GM18519 (cell line): ENCODE data around the gene SLC6A12.
"Not testable (repeated sequence)": the region's sequence is repeated elsewhere in the genome, so short reads cannot be mapped to it uniquely, and the experiment has no call there.

Experiments used
- ATAC-seq: cut with Tn5 transposase; IDR thresholded peaks from one replicate; pipeline ENCODE4 v1.9.1; 2021; ENCODE audit warnings: mild to moderate bottlenecking, moderate library complexity; ENCODE audit not compliant: unreplicated experiment, low FRiP score

SLC6A12 gene

GRCh38 chr12:202081-202731 lies 11.8 kb downstream of the SLC6A12 start:
- ATAC-seq: no peak

DNA sequence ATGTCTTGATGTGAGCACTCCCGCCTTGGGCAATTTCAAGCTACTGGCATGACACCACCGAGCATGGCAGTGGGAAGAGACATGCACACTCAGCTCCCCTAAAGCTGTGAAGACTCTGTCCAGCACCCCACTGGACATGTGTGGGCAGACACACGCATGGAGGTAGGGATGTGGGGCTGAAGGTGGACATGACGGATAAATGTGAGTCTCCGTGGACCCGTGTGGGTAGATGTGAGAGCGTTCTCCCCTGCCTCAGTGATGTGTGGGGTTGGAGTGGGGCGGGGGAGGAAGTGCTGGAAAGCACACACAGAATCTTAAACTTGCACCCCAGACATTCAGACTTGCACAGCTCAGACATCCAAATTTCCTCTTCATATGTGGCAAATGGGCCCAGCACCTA lies 12.6 kb downstream of the SLC6A12 start:
- no peak for ATAC-seq

DNA sequence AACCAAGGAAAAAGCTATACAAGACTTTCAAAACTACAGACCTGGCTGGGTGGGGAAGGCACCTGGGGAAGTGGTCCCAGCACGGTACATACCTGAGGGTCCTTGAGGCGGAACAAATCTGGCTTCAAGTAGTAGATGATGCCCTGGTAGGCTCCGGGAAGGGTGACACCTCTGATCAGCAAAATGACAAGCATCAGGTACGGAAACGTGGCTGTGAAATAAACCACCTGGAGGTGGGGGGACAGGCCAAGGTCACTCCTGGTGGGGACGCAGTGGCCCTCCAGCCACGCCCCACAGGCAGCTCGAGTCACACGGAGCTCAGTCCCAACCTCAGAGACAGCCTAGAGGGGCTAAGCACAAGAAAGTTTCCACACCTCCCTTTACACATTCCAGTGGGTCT lies 15.3 kb downstream of the SLC6A12 start:
- ATAC-seq: no peak

DNA sequence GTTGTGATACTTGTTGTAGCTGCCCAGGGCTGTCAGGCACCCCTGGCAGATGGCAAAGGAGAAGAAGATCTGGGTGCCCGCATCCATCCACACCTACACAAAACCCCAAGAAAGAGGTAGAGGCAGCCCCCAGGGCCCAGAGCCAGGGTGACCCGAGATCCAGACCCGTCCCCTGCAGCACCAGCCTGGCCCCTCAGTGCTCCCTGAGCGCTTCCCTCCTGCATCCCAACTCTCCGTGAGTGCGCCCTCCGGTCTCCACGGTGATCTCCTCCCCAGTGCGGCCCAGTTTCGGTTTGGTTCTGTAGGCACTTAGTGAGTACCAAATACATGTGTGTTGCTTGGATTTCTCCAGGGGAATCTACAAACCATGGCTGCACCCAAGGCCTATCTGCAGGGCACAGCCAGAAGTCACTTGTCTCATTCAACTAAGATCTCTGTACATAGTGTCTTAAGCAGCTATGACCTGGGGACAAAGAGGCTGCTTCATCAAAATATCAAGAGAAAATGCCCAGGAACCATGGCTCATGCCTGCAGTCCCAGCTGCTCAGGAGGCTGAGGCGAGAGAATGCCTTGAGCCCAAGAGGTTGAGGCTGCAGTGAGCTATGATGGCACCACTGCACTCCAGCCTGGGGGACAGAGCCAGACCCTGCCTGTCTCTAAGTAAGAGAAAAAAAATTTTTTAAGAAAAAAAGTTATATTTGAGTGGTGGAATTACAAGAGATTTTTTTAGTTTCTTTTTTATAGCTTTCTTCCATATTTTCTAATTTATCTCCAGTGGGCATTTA lies 15.9 kb downstream of the SLC6A12 start:
- ATAC-seq: no peak

- no peak for ATAC-seq
Measured at GRCh38 chr12:197347-197746, 16.6 kb downstream of the SLC6A12 start.

DNA sequence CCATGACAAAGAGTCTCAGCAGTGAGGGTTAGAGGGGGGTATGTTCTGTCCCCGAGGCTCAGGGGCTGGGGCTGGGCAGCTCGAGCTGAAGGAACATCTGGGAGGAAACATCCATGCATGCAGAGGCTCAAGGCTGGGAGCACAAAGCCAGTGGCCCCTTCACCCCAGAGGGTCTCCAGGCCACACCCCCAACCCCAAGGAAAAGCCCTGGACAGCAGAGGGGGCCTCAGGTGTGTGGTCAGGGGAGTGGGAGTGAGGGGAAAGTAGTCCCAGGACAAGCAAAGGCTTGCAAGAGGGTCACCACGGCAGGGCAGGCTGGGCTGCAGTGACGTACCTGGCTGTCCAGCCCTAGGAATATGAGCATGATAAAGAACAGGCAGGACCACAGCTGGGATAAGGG lies 17.5 kb downstream of the SLC6A12 start:
- no peak for ATAC-seq

DNA sequence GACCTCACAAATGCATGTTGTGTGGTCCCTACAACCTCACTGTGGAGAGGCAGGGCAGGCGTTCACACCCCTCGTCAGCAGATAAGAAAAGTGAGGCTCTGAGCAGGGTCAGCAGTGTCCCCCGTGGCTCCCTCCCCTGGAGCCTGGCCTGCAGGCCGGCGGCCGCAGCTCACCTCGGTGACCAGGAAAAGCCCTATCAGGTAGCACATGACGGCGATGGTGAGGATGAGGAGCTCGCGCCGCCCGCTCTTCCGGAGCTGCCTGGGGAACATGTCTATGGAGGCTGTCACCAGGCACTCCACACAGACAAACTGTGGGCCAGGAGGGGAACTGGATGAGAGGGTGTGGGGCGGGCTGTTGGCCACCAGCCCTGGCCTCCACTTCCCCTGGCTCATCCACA lies 18.0 kb downstream of the SLC6A12 start:
- no peak for ATAC-seq

DNA sequence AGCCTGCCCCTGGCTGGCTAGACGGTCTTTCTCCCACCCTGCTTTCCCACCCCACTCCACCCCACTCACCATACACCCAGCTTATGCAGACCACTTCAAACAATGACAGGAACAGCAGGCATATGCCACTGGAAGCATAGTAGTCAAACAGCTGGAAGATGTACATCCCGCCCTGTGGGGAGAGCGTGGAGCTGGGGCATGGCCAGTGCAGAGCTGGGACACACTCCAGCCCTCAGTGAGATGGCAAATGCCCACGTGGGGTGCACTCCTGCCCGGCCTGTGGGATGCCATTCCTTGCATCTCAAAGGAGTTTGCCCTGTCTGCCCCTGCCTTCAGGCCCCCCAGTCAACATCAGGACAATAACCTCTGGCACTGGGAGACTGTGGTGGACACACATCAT lies 18.8 kb downstream of the SLC6A12 start:
- ATAC-seq: no peak

DNA sequence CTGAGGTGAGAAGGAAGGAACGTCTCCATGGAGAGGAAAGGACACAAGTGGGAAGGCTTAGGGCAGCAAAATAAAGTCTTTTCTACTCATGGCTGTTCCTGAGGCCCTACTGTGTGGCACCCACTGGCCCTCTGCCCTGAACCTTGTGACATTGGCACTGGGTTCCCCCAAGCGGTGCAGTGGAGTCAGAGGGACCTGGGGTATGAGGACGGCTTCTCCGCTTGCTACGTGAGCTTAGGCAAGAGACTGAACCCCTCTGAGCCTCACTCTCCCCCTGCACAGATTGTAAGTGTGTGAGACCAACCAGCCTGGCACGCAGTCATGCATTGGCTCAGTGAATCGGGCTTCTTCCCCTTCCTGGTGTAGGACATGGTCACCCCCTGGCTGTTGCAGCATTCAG lies 19.7 kb downstream of the SLC6A12 start:
- no peak for ATAC-seq

DNA sequence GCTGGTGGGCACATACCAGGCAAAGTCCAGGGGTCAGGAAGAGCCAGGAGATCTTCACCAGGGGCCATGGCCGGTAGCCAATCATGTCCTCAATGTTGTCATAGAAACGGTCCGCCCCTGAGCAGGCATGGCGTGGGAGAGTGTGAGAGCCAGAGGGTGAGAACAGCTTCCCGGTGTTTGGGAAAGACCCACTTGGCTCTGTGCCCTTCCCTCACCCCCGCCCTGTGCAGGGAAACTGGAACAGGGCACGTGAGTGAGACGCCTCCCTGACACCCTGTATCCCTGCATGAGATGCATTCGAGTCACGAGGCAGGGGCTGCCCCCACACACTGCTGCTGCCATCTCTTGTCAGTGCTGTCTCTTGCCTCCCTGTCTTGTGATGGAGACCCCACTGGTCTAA lies 20.7 kb downstream of the SLC6A12 start:
- no peak for ATAC-seq

DNA sequence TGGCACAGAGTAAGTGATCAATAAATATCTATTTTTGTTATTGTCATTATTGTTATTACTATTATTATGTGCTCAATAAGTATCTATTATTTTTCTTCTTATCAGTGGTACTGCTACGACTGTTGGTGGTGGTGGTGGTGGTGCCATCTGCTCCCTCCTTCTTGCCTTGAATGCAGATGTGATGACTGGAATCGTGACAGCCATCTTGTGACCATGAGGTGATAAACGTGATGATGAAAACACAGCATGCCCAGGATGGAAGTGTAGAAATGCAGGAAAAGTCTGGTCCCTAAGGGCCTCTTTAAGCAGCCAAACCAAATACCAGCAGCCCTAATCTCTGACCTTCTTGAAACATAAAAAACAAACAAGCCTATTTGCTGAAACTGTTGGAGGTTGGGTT lies 22.4 kb downstream of the SLC6A12 start:
- ATAC-seq: no peak

DNA sequence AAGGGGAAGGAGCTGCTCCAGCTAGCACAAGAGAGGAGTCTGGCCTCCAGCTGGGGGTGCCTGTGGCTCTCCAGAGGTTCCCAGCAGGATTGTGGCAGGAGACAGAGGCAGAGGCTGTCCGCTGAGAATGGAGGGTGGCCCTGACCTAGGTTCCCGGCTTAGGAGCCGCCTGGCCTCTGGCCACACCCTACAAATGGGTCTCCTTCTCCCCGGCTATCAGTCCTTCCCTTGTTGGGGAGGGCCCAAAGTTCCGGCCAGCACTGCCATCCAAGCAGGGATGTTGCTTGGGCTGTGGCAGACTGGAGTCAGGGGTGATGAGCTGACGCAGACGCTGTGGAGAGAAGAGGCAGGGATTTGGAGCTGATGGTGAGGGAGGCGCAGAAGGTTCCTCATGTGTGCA lies 23.1 kb downstream of the SLC6A12 start:
- no peak for ATAC-seq

GRCh38 chr12:189622-189962 lies 24.4 kb downstream of the SLC6A12 start:
- no peak for ATAC-seq

- no peak for ATAC-seq
Measured at GRCh38 chr12:188910-189621, 24.9 kb downstream of the SLC6A12 start.

GRCh38 chr12:187986-188909 lies 25.7 kb downstream of the SLC6A12 start:
- ATAC-seq: not testable (repeated sequence)

- ATAC-seq: no peak
Measured at GRCh38 chr12:186006-186625, 27.8 kb downstream of the SLC6A12 start.

DNA sequence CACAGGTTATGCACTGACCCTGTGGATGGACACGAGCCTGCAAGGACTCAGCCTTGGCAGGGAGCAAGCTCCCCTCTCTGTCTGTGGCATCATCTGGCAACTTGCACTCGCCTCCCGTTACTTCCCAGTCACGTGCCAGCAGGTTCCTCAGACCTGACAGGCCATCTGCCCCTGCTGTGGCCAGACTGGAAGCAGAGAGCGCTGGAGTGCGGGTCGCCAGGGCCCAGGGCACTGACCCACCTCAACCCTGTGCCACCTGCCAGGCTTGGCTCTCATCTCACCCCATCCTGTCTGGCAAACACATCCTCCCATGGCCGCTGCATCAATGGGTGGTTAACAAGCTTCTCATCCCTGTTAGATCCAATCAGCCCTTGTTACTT lies 28.4 kb downstream of the SLC6A12 start:
- ATAC-seq: no peak

DNA sequence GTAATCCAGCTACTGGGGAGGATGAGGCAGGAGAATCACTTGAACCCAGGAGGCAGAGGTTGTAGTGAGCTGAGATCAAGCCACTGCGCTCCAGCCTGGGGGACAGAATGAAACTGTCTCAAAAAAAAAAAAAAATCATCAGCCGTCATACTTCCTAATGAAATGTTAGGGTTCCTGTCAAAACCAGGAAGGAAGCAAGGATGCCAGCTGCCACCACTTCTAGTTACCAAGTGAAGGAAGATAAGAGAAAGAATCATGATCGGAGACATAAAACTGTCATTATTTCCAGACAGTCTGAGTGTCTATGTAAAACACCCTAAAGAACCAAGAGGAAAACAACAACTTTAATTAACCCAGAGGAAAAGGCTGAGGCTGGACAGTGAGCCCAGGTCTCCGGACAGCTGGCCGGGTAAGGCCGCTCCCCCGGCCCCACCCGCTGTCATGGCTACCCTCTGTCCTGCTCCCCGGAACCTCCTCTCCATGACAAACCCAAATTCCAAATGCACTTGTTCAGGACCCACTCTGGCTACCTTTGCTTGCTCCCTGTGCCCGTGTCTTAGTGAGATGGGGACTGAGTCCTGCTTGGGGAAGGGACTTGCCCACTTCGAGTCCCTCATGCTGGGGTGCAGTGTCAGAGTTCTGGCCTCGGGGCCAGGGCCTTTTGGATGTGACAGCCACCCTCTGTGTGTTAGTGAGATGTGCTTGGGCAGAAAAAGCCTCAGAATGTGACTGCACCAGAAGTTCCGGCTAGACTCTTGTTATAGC lies 29.0 kb downstream of the SLC6A12 start:
- ATAC-seq: no peak

- ATAC-seq: no peak
Measured at GRCh38 chr12:182381-182892, 31.5 kb downstream of the SLC6A12 start.
